Right atrium auricular region (tissue), 2 donors: Measurements from ENCODE around the gene HLX. TPM values are rescaled to one million over a fixed set of nuclear protein-coding genes. Genes with fewer than 3 reads are reported as not detected.

Experiments
- DNase-seq: peaks from one replicate; pipeline ENCODE4 v3.0.0-alpha.2; 2019; ENCODE audit warnings: low spot score
- H3K27ac ChIP-seq, 2 donors: fragments of 200-600 bp; sonication (generic); 1 replicate in 1 of 2; 2 replicates in 1 of 2; pipeline ENCODE4 v1.5.1; 2016 to 2019
- H3K27me3 ChIP-seq, 2 donors: fragments of 200-600 bp; sonication (generic); one replicate each; pipeline versions ENCODE4 v1.5.1 to v1.6.0; 2017 to 2019
- H3K36me3 ChIP-seq: fragments of 200-600 bp; sonication (generic); one replicate; pipeline ENCODE4 v1.5.1; 2016
- H3K4me1 ChIP-seq, 2 donors: fragments of 200-600 bp; sonication (generic); one replicate each; pipeline versions ENCODE4 v1.5.1 to v1.6.0; 2017 to 2019
- H3K4me3 ChIP-seq, 2 donors: fragments of 200-600 bp; sonication (generic); 1 replicate in 1 of 2; 2 replicates in 1 of 2; pipeline ENCODE4 v1.5.1; 2017 to 2019; ENCODE audit warnings: mild to moderate bottlenecking in 1 of 2, moderate library complexity in 1 of 2
- H3K9me3 ChIP-seq, 2 donors: fragments of 200-600 bp; sonication (generic); one replicate each; pipeline ENCODE4 v1.5.1; 2019
- total RNA-seq, 2 donors: library from RNA; depleted of rRNA; stranded (reverse); fragments of >200 nt; gene quantifications; one replicate each; pipeline ENCODE4 v1.1.0, GENCODE V29; 2016
- TF ChIP-seq, protein P1 (sequence below), 2 donors: fragments of 200-600 bp; sonication (generic); IDR thresholded peaks; one replicate each; pipeline ENCODE4 v1.5.1; 2019; ENCODE audit warnings: antibody characterized with exemption in 2 of 2

Gene HLX
- total RNA-seq, 2 donors from 2014 or later: 5.5 to 6.2 TPM

DNA sequence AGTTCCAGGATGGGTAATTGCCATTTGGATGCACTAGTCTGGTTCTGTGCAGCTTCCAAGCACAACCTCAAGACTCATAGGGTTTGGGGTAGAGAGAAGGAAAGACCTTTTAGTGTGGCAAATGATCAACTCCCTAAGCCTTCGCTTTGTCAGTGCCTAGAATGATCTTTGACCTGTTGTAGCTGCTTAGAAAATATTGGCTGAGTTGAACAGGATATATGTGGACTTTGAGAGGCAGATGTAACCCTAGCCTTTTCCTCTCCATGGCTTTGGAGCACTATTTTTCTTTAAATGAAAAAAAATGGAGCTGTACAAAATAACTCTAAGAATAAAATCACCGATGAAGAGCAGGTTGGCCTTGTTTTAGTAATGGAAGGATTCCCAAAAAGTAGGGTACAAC is 41.7 kb downstream of the HLX start:
- Histone ChIP-seq H3K4me3 (no peak overlapping the region), H3K4me1 (no peaks in the 10 kb centered on the region), H3K36me3 (no peaks in the 10 kb centered on the region), H3K27ac (no peak overlapping the region), H3K9me3 (no peaks in the 10 kb centered on the region), H3K27me3 (no peaks in the 10 kb centered on the region)
- no peak for DNase-seq
- TF ChIP-seq, protein P1, sequence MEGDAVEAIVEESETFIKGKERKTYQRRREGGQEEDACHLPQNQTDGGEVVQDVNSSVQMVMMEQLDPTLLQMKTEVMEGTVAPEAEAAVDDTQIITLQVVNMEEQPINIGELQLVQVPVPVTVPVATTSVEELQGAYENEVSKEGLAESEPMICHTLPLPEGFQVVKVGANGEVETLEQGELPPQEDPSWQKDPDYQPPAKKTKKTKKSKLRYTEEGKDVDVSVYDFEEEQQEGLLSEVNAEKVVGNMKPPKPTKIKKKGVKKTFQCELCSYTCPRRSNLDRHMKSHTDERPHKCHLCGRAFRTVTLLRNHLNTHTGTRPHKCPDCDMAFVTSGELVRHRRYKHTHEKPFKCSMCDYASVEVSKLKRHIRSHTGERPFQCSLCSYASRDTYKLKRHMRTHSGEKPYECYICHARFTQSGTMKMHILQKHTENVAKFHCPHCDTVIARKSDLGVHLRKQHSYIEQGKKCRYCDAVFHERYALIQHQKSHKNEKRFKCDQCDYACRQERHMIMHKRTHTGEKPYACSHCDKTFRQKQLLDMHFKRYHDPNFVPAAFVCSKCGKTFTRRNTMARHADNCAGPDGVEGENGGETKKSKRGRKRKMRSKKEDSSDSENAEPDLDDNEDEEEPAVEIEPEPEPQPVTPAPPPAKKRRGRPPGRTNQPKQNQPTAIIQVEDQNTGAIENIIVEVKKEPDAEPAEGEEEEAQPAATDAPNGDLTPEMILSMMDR (IDR thresholded peaks at IDR 0.05): no peak

DNA sequence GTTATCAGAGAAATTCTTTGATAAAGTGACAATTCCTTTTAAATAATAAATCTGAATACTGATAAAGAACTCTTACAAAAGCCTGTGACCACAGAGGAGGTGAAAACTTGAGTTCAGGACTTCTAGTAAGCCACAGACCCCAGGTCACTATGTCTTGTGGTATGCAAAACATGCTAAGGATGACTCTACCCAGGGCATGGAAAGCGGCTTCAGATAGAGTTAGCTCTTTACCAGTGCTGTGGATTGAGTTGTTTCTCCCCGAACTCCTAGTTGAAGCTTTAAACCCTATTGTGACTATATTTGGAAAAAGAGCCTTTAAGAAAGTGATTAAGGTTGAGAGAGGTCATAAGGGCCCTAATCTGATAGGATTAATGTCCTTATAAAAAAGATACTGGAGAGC is 42.3 kb downstream of the HLX start:
- TF ChIP-seq, protein P1 (IDR thresholded peaks at IDR 0.05): no peak
- no peaks in the 10 kb centered on the region for H3K4me1 ChIP-seq
- H3K4me3 ChIP-seq: no peak overlapping the region
- no peaks in the 10 kb centered on the region for H3K36me3 ChIP-seq
- no peak for DNase-seq
- no peak overlapping the region for H3K27ac ChIP-seq
- H3K9me3 ChIP-seq: no peaks in the 10 kb centered on the region
- no peaks in the 10 kb centered on the region for H3K27me3 ChIP-seq

DNA sequence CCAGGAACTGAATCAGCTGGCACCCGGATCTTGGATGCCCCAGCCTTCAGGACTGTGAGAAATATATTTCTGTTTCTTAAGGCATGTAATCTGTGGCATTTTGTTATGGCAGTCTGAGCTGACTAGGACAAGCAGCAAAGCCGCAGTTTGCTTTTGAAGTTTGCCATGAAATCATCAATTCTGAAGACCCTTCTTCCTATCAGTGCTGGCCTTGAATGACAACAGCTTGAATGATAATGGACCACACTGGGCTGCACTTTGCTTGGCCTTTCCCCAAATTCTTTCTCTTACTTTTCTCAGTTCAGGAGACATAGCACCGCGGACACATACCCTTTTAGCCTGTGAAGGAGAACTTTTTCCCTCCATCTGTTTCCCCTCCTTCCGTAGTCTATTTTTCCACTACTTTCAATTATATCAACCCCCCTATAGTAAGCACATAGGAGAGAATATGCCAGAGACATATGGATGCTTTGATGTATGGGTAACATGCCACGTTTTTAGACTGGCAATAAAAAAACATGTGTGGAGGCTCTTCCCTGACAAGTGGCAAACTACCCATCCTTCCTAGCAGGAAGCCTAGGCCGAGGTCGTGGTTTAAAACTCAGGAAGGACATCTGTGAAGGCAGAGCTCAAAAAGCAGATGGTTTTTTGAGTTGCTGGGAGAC is 42.9 kb downstream of the HLX start:
- TF ChIP-seq, protein P1 (IDR thresholded peaks at IDR 0.05): no peak
- no peaks in the 10 kb centered on the region for H3K27me3 ChIP-seq
- H3K4me1 ChIP-seq: no peaks in the 10 kb centered on the region
- no peak overlapping the region for H3K4me3 ChIP-seq
- no peak overlapping the region for H3K27ac ChIP-seq
- no peaks in the 10 kb centered on the region for H3K36me3 ChIP-seq
- no peak for DNase-seq
- no peaks in the 10 kb centered on the region for H3K9me3 ChIP-seq

DNA sequence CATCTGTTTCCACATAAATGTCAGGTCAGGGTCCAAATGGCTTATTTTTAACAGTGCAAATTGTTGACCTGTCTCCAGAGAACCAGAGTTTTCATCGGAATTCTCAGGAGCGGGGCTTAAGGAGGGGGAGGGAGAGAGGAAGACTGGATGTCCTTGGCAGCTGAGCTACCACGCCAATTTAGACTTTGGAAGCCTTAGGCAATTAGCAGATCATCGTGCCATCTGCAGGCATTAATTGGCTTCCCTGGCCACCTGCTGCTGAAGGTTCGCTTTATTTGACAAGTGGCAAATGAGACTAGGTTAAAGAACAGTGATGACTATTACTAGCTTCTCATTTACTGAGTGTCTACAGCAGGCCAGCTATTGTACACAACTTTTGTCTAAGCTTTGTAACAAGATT is 43.7 kb downstream of the HLX start:
- TF ChIP-seq, protein P1 (IDR thresholded peaks at IDR 0.05): no peak
- H3K4me1 ChIP-seq: no peaks in the 10 kb centered on the region
- H3K27me3 ChIP-seq: no peaks in the 10 kb centered on the region
- no peak overlapping the region for H3K4me3 ChIP-seq
- no peaks in the 10 kb centered on the region for H3K9me3 ChIP-seq
- H3K36me3 ChIP-seq: no peaks in the 10 kb centered on the region
- H3K27ac ChIP-seq: no peak overlapping the region
- no peak for DNase-seq

DNA sequence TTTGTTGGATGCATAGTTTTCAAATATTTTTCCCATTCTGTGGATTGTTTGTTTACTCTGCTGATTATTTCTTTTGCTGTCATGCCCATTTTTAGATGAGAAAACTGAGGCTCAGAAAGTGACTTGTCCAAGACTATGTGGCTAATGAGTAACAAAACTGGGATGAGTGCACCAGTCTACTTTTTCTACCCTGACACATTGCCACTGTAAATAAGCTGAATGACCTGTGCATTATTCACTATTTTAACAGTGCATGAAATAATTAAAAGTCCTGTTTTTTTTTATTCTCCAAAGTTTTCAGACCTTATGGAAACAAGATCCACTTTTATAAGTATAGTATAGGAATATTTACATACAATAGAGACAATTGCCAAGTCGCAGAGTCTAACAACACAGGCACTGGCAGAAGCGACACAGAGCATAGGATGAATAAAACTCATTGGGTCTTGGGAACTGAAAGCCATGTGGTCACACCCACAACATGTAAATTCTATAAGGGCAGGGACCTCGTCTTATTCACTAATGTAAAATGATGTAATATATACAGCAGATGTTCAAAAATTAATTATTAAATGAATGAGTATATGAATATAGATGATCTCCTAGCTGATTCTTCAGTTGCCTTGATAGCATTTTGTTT is 45.2 kb downstream of the HLX start:
- no peaks in the 10 kb centered on the region for H3K4me1 ChIP-seq
- no peaks in the 10 kb centered on the region for H3K9me3 ChIP-seq
- no peak for DNase-seq
- H3K27ac ChIP-seq: no peak overlapping the region
- no peak overlapping the region for H3K4me3 ChIP-seq
- H3K36me3 ChIP-seq: no peaks in the 10 kb centered on the region
- TF ChIP-seq, protein P1 (IDR thresholded peaks at IDR 0.05): no peak
- no peaks in the 10 kb centered on the region for H3K27me3 ChIP-seq
